Mammary epithelial cell (primary cell): ENCODE results near the gene C19orf53.

ENCODE experiments used
- CTCF ChIP-seq, 2 donors: IDR thresholded peaks in 1 of 2; conservative IDR thresholded peaks in 1 of 2; 2 replicates each; pipeline ENCODE4 v1.5.1; 2011 to 2012; ENCODE audit warnings: inconsistent platforms in 2 of 2, low read length in 2 of 2, mild to moderate bottlenecking in 2 of 2, control low read depth in 1 of 2, low read depth in 1 of 2; ENCODE audit not compliant: insufficient read depth in 1 of 2; ENCODE audit errors: extremely low read depth in 1 of 2
- EZH2 ChIP-seq: IDR thresholded peaks from 2 replicates; pipeline ENCODE4 v1.6.1; 2012; ENCODE audit warnings: low read length, inconsistent platforms, borderline replicate concordance

DNA sequence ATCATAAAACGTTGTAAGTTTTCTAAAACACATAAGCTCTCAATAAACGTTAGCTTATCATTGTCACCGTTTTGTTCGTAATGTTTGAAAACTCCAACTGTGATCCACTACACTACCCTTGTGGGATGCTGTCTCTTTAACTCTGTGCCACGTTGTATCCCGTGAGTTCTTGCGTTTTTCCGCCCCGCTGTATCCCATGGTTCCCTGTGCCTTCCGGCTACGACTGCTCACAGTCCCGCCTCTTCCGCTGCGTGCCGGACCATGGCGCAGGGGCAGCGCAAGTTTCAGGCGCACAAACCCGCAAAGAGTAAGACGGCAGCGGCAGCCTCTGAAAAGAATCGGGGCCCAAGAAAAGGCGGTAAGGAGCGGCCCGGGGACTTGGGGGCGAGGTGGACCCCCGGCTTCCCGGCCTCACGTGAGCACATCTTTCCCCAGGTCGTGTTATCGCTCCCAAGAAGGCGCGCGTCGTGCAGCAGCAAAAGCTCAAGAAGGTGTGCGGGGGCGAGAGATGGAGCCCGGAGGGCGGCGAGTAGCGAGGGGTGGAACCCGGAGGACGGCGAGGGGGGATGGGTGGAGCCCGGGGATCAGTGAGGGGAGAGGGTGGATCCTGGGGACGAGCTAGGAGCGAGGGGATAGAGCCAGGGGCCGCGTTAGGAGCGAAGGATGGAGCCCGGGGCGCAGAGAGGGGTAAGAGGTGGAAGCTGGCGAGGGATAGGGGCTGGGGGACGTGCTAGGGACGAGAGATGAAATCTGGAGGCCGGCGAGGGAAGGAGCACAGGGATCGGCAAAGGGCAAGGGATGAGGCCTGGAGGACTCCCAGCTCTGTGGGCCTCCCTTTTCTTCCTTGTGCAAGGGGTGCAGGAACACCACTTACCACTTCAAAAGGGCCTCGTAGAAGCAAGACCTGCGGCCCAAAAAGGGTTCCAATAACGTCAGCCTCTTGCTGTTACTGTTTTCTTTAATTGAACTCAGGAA is at the start of gene C19orf53:
- TF ChIP-seq CTCF (conservative IDR thresholded peaks at IDR 0.05 in 1 of 2, IDR thresholded peaks at IDR 0.05 in 1 of 2; ENCODE audit: extremely low read depth in 1 of 2, insufficient read depth in 1 of 2, low read depth in 1 of 2, low read length in 2 of 2) (no peak), EZH2 (no peak)
